HepG2 (cell line): ENCODE measurements around the gene SLC7A11. TPM values are rescaled to one million over a fixed set of nuclear protein-coding genes. Genes with fewer than 3 reads are reported as not detected.
A peak's percentile ranks its signal among the peaks of the same experiment; 100 is the strongest.

Source experiments
- CEBPB ChIP-seq: IDR thresholded peaks from 2 replicates; pipeline ENCODE4 v1.6.1; 2011; ENCODE audit warnings: low read depth, low read length, improper control_type of control experiment, borderline replicate concordance
- CHCHD3 ChIP-seq: sonication (generic); formaldehyde crosslinking; IDR thresholded peaks from 2 replicates; pipeline ENCODE4 v1.8.0; 2022; ENCODE audit warnings: mild to moderate bottlenecking, missing genetic modification reagents, moderate library complexity
- MED13 ChIP-seq: sonication (generic); formaldehyde crosslinking; IDR thresholded peaks from 2 replicates; pipeline ENCODE4 v1.5.0; 2020; ENCODE audit warnings: missing genetic modification reagents
- MYC ChIP-seq: sonication (generic); formaldehyde crosslinking; IDR thresholded peaks from 2 replicates; pipeline ENCODE4 v1.9.0; 2021; ENCODE audit warnings: missing genetic modification reagents, borderline replicate concordance
- PHF21A ChIP-seq: sonication (generic); formaldehyde crosslinking; IDR thresholded peaks from 2 replicates; pipeline ENCODE4 v1.5.0; 2020; ENCODE audit warnings: mild to moderate bottlenecking, missing genetic modification reagents
- PITX1 ChIP-seq: sonication (generic); formaldehyde crosslinking; IDR thresholded peaks from 2 replicates; pipeline ENCODE4 v1.5.1; 2020; ENCODE audit warnings: mild to moderate bottlenecking, missing genetic modification reagents
- SETDB1 ChIP-seq: sonication (generic); formaldehyde crosslinking; IDR thresholded peaks from 2 replicates; pipeline ENCODE4 v1.5.1; 2020; ENCODE audit warnings: missing genetic modification reagents, mild to moderate bottlenecking, borderline replicate concordance
- TBL1XR1 ChIP-seq: fragments of 150-350 bp; IDR thresholded peaks from 2 replicates; pipeline ENCODE4 v1.6.1; 2014; ENCODE audit warnings: borderline replicate concordance, low read length; ENCODE audit not compliant: partially characterized antibody
- TBX3 ChIP-seq: fragments of 450-650 bp; IDR thresholded peaks from 2 replicates; pipeline ENCODE4 v1.6.1; 2017; ENCODE audit warnings: antibody characterized with exemption, mild to moderate bottlenecking, inconsistent platforms, borderline replicate concordance
- YEATS4 ChIP-seq: sonication (generic); formaldehyde crosslinking; IDR thresholded peaks from 2 replicates; pipeline ENCODE4 v1.4.0; 2020; ENCODE audit warnings: missing genetic modification reagents, borderline replicate concordance
- ZBTB43 ChIP-seq: sonication (generic); formaldehyde crosslinking; conservative IDR thresholded peaks from 2 replicates; pipeline ENCODE4 v1.4.0; 2020; ENCODE audit warnings: missing genetic modification reagents
- ZFP41 ChIP-seq: sonication (generic); formaldehyde crosslinking; IDR thresholded peaks from 2 replicates; pipeline ENCODE4 v1.4.0; 2020; ENCODE audit warnings: mild to moderate bottlenecking, missing genetic modification reagents, borderline replicate concordance
- ZNF136 ChIP-seq: sonication (generic); formaldehyde crosslinking; IDR thresholded peaks from 2 replicates; pipeline ENCODE4 v1.8.1; 2022; ENCODE audit warnings: low read depth, mild to moderate bottlenecking, moderate library complexity, missing genetic modification reagents
- ZNF224 ChIP-seq: sonication (generic); formaldehyde crosslinking; IDR thresholded peaks from 2 replicates; pipeline ENCODE4 v1.5.0; 2020; ENCODE audit warnings: mild to moderate bottlenecking, missing genetic modification reagents
- ZNF790 ChIP-seq: sonication (generic); formaldehyde crosslinking; IDR thresholded peaks from 2 replicates; pipeline ENCODE4 v1.8.0; 2022; ENCODE audit warnings: missing genetic modification reagents, mild to moderate bottlenecking, borderline replicate concordance
- ZNF850 ChIP-seq: sonication (generic); formaldehyde crosslinking; conservative IDR thresholded peaks from 2 replicates; pipeline ENCODE4 v1.9.0; 2021; ENCODE audit warnings: mild to moderate bottlenecking, missing genetic modification reagents
- polyA plus RNA-seq, 8 experiments: library from polyadenylated mRNA; depleted of rRNA in 3 of 8; stranded (reverse) in 7 of 8; unstranded in 1 of 8; fragments of >200 nt; fragmentation: Illumina TruSeq in 4 of 8; extraction: Trizol in 4 of 8; gene quantifications; 2 replicates each; pipeline versions ENCODE4 v1.2.1 to v1.2.3, GENCODE V29; 2011 to 2016; ENCODE audit warnings: low read depth in 4 of 8, missing spikeins in 1 of 8, mixed read lengths in 1 of 8; ENCODE audit not compliant: insufficient read depth in 1 of 8
- total RNA-seq, 5 experiments: library from RNA; depleted of rRNA; stranded (reverse); fragments of >200 nt; fragmentation: Illumina TruSeq; extraction: Trizol; gene quantifications; 2 replicates each; pipeline ENCODE4 v1.2.3, GENCODE V29; 2016; ENCODE audit warnings: low read depth in 1 of 5
- TF ChIP-seq, protein P1 (sequence below): sonication (generic); formaldehyde crosslinking; IDR thresholded peaks from 2 replicates; pipeline ENCODE4 v1.5.0; 2020; ENCODE audit warnings: mild to moderate bottlenecking, missing genetic modification reagents, borderline replicate concordance
- TF ChIP-seq, protein P2 (sequence below): sonication (generic); formaldehyde crosslinking; IDR thresholded peaks from 2 replicates; pipeline ENCODE4 v1.4.0; 2020; ENCODE audit warnings: mild to moderate bottlenecking, missing genetic modification reagents

SLC7A11 gene
- total and polyA plus RNA-seq, 2 of the 13 experiments (the other 11 are each of a cell fraction or from before 2014, with no cell fraction given): 15.7 to 17.5 TPM

DNA sequence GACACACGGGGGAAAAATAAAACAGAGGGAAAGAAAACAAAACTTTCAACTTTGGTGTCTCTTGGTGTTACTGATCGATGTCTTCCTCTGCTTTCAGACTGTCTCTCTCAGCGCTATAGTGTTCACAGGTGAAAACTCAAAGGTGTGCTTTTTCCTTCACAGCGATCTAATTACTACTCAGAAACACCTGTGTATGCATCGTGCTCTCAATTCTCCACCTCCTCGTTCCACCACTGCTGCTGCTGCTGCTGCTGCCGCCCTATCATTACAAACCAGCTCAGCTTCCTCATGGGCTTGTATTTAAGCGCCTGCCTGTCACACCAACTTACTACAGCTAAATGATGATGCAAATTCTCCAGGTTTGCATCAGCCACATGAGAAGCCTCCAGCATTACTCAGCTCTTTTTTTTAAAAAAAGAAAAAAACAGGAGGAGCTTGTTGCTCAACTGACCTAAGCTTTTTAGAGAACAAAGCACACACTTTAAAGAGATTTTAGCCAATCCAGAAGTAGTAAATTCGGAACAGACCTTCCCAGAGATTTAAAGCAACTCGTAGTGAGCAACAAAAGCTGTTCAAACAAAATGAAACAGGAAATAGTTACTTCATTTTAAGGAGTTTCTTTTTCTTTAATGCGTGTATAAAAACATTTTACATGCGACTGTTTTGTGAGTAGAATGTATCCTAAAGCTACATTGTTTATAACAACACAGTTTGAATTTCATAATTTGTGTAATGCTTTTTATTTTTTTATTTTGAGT lies at the start of gene SLC7A11 (continued):
- peak; percentile 93 for TF ChIP-seq YEATS4 (CRISPR knock-in tag)
- TF ChIP-seq, protein P1, sequence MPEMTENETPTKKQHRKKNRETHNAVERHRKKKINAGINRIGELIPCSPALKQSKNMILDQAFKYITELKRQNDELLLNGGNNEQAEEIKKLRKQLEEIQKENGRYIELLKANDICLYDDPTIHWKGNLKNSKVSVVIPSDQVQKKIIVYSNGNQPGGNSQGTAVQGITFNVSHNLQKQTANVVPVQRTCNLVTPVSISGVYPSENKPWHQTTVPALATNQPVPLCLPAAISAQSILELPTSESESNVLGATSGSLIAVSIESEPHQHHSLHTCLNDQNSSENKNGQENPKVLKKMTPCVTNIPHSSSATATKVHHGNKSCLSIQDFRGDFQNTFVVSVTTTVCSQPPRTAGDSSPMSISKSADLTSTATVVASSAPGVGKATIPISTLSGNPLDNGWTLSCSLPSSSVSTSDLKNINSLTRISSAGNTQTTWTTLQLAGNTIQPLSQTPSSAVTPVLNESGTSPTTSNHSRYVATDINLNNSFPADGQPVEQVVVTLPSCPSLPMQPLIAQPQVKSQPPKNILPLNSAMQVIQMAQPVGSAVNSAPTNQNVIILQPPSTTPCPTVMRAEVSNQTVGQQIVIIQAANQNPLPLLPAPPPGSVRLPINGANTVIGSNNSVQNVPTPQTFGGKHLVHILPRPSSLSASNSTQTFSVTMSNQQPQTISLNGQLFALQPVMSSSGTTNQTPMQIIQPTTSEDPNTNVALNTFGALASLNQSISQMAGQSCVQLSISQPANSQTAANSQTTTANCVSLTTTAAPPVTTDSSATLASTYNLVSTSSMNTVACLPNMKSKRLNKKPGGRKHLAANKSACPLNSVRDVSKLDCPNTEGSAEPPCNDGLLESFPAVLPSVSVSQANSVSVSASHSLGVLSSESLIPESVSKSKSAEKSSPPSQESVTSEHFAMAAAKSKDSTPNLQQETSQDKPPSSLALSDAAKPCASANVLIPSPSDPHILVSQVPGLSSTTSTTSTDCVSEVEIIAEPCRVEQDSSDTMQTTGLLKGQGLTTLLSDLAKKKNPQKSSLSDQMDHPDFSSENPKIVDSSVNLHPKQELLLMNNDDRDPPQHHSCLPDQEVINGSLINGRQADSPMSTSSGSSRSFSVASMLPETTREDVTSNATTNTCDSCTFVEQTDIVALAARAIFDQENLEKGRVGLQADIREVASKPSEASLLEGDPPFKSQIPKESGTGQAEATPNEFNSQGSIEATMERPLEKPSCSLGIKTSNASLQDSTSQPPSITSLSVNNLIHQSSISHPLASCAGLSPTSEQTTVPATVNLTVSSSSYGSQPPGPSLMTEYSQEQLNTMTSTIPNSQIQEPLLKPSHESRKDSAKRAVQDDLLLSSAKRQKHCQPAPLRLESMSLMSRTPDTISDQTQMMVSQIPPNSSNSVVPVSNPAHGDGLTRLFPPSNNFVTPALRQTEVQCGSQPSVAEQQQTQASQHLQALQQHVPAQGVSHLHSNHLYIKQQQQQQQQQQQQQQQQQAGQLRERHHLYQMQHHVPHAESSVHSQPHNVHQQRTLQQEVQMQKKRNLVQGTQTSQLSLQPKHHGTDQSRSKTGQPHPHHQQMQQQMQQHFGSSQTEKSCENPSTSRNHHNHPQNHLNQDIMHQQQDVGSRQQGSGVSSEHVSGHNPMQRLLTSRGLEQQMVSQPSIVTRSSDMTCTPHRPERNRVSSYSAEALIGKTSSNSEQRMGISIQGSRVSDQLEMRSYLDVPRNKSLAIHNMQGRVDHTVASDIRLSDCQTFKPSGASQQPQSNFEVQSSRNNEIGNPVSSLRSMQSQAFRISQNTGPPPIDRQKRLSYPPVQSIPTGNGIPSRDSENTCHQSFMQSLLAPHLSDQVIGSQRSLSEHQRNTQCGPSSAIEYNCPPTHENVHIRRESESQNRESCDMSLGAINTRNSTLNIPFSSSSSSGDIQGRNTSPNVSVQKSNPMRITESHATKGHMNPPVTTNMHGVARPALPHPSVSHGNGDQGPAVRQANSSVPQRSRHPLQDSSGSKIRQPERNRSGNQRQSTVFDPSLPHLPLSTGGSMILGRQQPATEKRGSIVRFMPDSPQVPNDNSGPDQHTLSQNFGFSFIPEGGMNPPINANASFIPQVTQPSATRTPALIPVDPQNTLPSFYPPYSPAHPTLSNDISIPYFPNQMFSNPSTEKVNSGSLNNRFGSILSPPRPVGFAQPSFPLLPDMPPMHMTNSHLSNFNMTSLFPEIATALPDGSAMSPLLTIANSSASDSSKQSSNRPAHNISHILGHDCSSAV (CRISPR knock-in tag): no peak
- TF ChIP-seq ZNF790: no peak
- TF ChIP-seq ZNF136 (CRISPR knock-in tag): 0 out of 2 replicates have a peak, but pooled peaks have one; percentile 34
- TF ChIP-seq ZFP41 (CRISPR knock-in tag): no peak
- no peak for TF ChIP-seq ZNF224
- 0 out of 2 replicates have a peak, but pooled peaks have one; percentile 42 for TF ChIP-seq PITX1 (CRISPR knock-in tag)
- TF ChIP-seq MYC (CRISPR knock-in tag): peak; percentile 57; the same call in 1 of the 2 replicates
- no peak for TF ChIP-seq ZNF850 (CRISPR knock-in tag)
- no peak for TF ChIP-seq TBX3
- TF ChIP-seq CHCHD3: no peak
- peak; percentile 97 for TF ChIP-seq CEBPB
- TF ChIP-seq ZBTB43 (CRISPR knock-in tag): 0 out of 2 replicates have a peak, but pooled peaks have one; percentile 19
- no peak for TF ChIP-seq SETDB1 (CRISPR knock-in tag)
- no peak for TF ChIP-seq MED13 (CRISPR knock-in tag)
- TF ChIP-seq, protein P2, sequence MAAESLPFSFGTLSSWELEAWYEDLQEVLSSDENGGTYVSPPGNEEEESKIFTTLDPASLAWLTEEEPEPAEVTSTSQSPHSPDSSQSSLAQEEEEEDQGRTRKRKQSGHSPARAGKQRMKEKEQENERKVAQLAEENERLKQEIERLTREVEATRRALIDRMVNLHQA (CRISPR knock-in tag): peak; percentile 48; the same call in 1 of the 2 replicates
- TF ChIP-seq TBL1XR1: peak; percentile 95
- peak; percentile 73 for TF ChIP-seq PHF21A (CRISPR knock-in tag)
